GF-D8 (cell line): ENCODE data around the gene GSE1.

Experiments used
- DNase-seq: peaks from one replicate; lab custom pipeline; 2025; lab: John Stamatoyannopoulos, UW

The GSE1 gene

GRCh38 chr16:85706449-85707034, 93.4 kb downstream of the GSE1 start:
- no peak for DNase-seq

- DNase-seq, result no peak
These were observed 94.5 kb downstream of the GSE1 start for GRCh38 chr16:85707528-85708095.

GRCh38 chr16:85708338-85708737, 95.2 kb downstream of the GSE1 start:
- DNase-seq, result no peak

GRCh38 chr16:85709766-85710585, 96.9 kb downstream of the GSE1 start:
- DNase-seq, result no peak

GRCh38 chr16:85710732-85711131, 97.6 kb downstream of the GSE1 start:
- DNase-seq, result no peak

GRCh38 chr16:85711982-85712587, 99.0 kb downstream of the GSE1 start:
- DNase-seq, result no peak

GRCh38 chr16:85712801-85713200, 99.7 kb downstream of the GSE1 start:
- DNase-seq, result no peak

- DNase-seq, result no peak
These were observed 102.3 kb downstream of the GSE1 start for GRCh38 chr16:85715169-85716021.

GRCh38 chr16:85716022-85716679, 103.0 kb downstream of the GSE1 start:
- no peak for DNase-seq

GRCh38 chr16:85716680-85717038, 103.5 kb downstream of the GSE1 start:
- no peak for DNase-seq

GRCh38 chr16:85717393-85718152, 104.5 kb downstream of the GSE1 start:
- DNase-seq, result no peak

GRCh38 chr16:85718153-85718477, 105.0 kb downstream of the GSE1 start:
- no peak for DNase-seq

GRCh38 chr16:85718682-85719081, 105.6 kb downstream of the GSE1 start:
- DNase-seq, result no peak

GRCh38 chr16:85719605-85720301, 106.6 kb downstream of the GSE1 start:
- no peak for DNase-seq

- DNase-seq, result no peak
These were observed 107.1 kb downstream of the GSE1 start for GRCh38 chr16:85720302-85720637.

GRCh38 chr16:85722128-85722893, 109.2 kb downstream of the GSE1 start:
- DNase-seq, result no peak

- no peak for DNase-seq
These were observed 111.2 kb downstream of the GSE1 start for GRCh38 chr16:85724126-85724879.

- no peak for DNase-seq
These were observed 111.8 kb downstream of the GSE1 start for GRCh38 chr16:85724936-85725335.
